ENCODE results near the gene YARS1. TPM values are rescaled to one million over a fixed set of nuclear protein-coding genes. Genes with fewer than 3 reads are reported as not detected.

Gene YARS1
- total RNA-seq, 1 experiment from 2014 or later: 194 TPM

DNA sequence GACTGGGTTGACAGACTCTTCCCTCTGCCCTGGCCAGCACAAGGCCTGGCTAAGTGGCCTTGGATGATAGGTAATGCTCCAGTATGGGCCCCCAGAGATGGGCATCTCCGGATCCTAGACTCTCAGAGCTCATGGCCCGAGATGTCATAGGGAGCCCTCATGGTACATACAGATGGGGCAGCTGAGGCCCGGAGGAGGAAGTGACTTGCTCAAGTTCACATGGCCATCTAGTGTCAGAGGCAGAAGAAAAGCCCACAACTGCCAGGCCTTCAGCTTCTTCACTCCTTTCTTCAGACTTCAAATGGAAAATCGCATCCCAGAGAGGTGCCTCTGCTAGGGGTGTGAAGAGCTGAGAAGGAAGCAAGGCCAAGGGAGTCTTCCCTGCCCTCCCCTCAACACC is 67.8 kb downstream of the YARS1 start:
- Histone ChIP-seq H2BK12ac (ENCODE audit: insufficient read length, low read depth, low read length) (no peak overlapping the region), H3K79me1 (ENCODE audit: insufficient read depth, low read depth, low read length, poor library complexity, severe bottlenecking) (no peaks in the 10 kb centered on the region), H3K18ac (ENCODE audit: insufficient read length, low read depth, low read length) (no peak overlapping the region), H2BK20ac (ENCODE audit: low read depth, low read length, poor library complexity, severe bottlenecking) (no peak overlapping the region), H3T11ph (ENCODE audit: low read length) (no peak overlapping the region), H2BK120ac (ENCODE audit: low read depth, low read length, poor library complexity, severe bottlenecking) (no peak overlapping the region), H2BK15ac (ENCODE audit: low read depth, low read length) (no peak overlapping the region), H3K4ac (ENCODE audit: low read depth, low read length) (no peak overlapping the region), H3K9me3 (ENCODE audit: control insufficient read depth, low read depth, low read length) (no peaks in the 10 kb centered on the region), H3K4me2 (ENCODE audit: insufficient read depth, insufficient read length, low read length) (no peak overlapping the region), H3K27me3 (ENCODE audit: insufficient read depth, low read length) (no peaks in the 10 kb centered on the region), H3K4me1 (ENCODE audit: insufficient read depth, low read length) (no peaks in the 10 kb centered on the region), H3K9ac (ENCODE audit: extremely low read depth, insufficient read length, low read length) (no peak overlapping the region), H3K27ac (ENCODE audit: insufficient read length, low read depth, low read length) (no peak overlapping the region), H2BK5ac (ENCODE audit: insufficient read length, low read length) (no peak overlapping the region), H3K23me2 (ENCODE audit: insufficient read length, low read depth, low read length, poor library complexity, severe bottlenecking) (peaks cover 2% of the 10 kb centered on the region), H2AK5ac (ENCODE audit: insufficient read length, low read length) (no peak overlapping the region), H2AFZ (ENCODE audit: low read length) (no peak overlapping the region), H4K8ac (replicated peaks; ENCODE audit: insufficient read length, low read depth, low read length) (no peak overlapping the region), H4K20me1 (ENCODE audit: control insufficient read depth, insufficient read depth, insufficient read length) (no peaks in the 10 kb centered on the region), H3K56ac (ENCODE audit: insufficient read length, low read depth, low read length) (no peak overlapping the region), H4K5ac (ENCODE audit: insufficient read length, low read depth, low read length) (no peak overlapping the region), H3K79me2 (ENCODE audit: insufficient read depth, low read length) (peaks cover 1% of the 10 kb centered on the region; the same call in 1 of the 2 replicates), H4K91ac (ENCODE audit: insufficient read length, low read depth, low read length) (no peak overlapping the region), H3K23ac (ENCODE audit: insufficient read length, low read depth, low read length) (no peak overlapping the region), H3K14ac (ENCODE audit: insufficient read depth, low read length) (no peak overlapping the region)
- Mint-ChIP-seq H3K27me3 (ENCODE audit: low read depth) (no peaks in the 10 kb centered on the region), H3K4me1 (peaks cover 16 to 18% of the 10 kb centered on the region in 2 experiments), H3K36me3 (ENCODE audit: insufficient read depth in 1 of 3, low read depth in 3 of 3) (peaks cover 0 to 5% (median 5%) of the 10 kb centered on the region in 3 experiments; a peak in 5 of 7 replicates), H3K4me3 (no peak overlapping the region), H3K9me3 (no peaks in the 10 kb centered on the region), H3K27ac (no peak overlapping the region; a peak in 2 of 7 replicates)
- no peak for DNase-seq
- WGBS (ENCODE audit: extremely low coverage, insufficient read length, low lambda C conversion rate): no CpG with 5 or more reads among the region's 4 CpGs
- TF ChIP-seq CTCF (conservative IDR thresholded peaks at IDR 0.05): no peak
